Stimulated activated CD4-positive, alpha-beta T cell treated with anti-CD3 and anti-CD28 coated beads, Interleukin-1b, Interleukin-23, amount 100 ng/mL, for 24 hours (primary cell): ENCODE results near the gene SLC9A5.

ENCODE experiments used
- DNase-seq, 4 experiments: peaks; one replicate each; pipeline ENCODE4 v3.0.0-alpha.2; 2020; ENCODE audit warnings: low read depth in 4 of 4, low spot score in 1 of 4

SLC9A5 gene

DNA sequence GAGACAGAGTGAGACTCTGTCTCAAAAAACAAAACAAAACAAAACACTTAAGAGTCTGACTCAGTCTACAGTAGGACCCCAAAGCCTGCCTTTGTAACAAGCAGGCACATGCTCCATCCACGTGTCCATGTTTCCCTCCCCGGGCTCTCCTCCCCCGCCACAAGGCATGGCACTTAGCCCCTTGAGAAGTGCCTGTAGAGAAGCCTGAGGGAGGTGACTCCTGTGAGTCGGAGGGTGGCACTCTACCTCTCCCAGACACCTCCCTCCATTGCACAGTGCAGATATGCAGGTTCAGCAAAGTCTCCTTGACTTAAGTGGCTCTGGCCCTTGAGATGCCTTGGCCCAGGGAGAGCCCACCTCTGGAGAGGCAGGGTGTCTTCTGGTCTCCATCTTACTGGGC, 8.3 kb upstream of the SLC9A5 start:
- no peak for DNase-seq

DNA sequence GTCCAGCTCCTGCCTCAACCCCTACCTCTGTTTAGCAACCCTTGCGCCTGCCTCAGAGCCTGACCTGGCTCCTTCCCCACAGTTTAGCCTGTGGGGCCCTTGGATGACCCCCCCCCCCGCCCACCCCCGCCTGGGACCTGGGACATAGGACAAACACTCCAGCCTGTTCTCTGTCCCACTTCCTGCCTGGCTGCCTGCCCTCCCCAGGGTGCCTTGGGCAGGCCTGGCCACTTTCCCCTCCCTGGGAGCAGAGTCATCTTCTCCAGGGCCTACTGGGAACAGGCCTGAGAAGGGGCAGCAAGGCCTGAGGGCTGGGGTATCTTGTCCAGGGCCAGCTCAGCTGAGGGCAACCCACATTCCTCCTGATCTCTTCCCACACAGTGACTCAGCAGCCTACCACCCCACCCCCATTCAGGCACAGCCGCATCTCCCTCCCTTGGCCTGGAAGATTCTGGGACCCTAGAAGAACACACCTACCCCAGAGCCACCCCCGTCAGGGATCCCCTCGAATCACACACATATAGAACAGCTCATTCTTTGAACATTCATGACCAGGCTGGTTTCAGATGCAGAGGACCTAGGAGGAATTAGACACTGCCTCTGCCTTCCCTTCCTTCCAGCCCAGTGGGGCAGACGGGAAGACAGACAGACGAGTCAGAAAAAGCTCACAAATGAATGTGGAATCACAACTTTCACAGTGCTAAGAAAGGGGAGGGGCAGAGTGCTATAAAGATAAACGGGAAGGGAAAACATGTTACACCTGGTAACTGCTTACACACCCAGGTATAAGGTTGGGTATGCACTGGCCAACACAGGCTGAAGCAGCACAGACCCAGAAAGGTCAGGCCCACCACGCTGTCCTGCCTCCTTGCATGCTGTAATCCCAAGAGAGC, 7.5 kb upstream of the SLC9A5 start:
- DNase-seq: no peak

- DNase-seq: no peak
Measured at GRCh38 chr16:67242138-67242730, 6.5 kb upstream of the SLC9A5 start.

DNA sequence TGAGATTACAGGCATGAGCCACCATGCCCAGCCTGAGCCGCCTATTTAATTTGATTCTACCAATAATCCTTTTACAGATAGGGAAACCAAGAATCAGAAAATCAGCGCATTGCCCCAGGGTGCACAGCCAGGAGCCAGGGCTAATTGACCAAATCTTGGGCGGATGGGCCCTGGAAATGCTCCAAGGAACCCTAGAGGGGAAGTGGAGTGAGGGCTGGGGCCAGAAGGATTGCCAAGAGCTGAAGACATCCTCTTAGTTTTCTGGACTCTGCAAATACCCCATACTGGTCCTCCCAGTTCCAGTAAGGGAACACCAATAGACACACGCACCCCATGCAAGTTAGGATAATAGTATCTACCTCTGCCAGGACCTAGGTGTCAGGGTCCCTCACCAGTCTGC, 5.3 kb upstream of the SLC9A5 start:
- no peak for DNase-seq

DNA sequence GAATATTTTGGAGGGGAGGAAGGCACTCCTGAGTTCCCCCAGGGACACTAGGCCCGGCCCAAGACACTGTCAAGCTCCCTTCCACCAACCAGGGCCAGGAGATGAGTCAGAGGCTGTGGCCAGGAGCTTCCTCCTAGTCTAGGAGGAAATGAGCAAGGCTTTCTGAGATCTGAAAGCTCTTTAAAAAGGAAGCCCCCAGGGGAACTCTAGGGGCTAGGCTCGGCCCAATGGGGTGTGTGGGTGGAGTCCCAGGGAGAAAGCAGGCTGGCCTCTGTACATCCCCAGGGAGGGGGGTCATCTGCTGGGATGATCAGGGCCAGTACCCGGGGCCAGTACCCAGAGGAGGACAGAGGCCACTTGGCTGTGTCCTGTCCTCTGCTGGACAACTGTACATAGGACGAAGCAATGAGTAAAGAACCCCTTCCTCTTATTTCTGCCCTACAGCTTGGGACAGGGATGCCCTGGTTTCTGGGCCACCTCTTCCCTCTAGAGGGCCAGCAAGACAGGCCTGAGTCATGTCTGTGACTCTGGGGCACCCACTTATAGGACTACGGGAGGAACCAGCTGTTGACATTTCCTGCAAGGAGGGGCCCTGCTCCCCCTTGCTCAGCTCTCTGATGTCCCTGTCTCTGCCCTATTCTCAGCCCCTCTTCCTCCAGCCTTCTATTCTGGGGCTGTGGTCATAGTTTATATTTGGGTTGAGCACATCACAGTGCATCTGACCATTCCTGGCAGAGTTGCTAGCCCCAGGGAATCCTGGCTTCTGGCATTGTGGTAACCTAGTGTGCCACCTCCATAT, 4.2 kb upstream of the SLC9A5 start:
- peak in 3 of 4 experiments; percentile 44 to 70 (median 60) for DNase-seq

DNA sequence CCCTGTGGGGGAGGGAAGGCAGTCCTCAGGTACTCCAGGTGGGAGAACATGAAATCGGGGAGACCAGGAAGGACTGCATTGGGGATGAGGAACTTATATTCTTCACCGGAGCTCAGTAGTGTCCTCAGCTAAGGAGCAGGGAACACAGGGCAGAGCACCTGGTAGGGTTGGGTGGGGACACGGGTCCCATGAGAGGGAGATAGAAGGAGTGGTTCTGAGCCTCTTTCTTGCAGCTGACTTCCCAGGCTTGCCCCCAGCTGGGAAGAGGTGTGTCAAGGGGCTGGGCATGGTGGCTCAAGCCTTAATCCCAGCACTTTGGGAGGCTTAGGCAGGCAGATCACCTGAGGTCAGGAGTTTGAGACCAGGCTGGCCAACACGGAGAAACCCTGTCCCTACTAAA, 3.6 kb upstream of the SLC9A5 start:
- no peak for DNase-seq

GRCh38 chr16:67245674-67246080, 3.1 kb upstream of the SLC9A5 start:
- DNase-seq: no peak

- DNase-seq: no peak
Measured at GRCh38 chr16:67246081-67246755, 2.6 kb upstream of the SLC9A5 start.

GRCh38 chr16:67246756-67247191, 2.0 kb upstream of the SLC9A5 start:
- DNase-seq: no peak

DNA sequence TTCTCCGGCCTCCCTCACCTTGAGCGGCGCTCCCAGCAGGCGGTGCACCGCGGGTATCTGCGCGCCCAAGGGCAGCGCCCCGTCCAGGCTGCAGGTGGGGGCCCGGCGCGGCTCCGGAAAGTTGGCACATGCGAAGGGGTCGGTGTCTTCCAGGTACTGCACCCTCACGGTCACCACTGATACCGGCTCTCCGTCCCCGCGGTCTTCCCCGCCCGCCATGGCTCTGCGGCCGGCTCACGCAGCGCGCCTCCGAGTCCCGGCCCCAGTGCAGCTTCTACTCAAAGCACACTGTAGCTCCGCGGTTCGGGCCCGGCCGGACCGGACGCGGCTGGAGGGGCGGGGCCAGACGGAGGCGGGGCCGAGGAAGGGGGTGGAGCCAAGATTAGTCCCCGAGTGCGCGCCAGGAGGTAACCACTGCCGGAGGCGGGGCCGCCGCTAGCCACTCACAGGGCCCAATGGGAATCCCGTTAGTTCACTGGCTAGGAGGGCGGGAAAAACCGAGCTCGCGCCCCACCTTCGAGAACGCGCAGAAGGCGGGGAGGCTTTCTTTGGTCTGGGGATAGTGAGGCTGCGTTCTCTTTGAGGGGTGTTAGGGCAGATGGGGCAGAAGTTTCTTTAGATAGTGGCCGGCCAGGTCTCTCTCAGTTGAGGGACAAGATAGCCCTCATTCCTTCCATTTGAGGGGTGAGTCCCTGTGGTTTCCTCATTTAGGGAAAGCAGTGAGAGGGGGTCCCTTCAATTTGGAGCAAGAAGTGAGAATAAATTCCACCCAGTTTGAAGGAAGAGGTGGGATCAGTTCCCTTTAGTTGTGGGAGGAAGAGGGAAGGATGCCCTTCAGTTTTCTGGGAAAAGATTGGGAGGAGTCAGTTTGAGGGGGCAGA, 1.3 kb upstream of the SLC9A5 start, which contains the start of gene FHOD1:
Gene FHOD1, minus strand, starts transcription at position 290 of the 881 bp plus-strand sequence. Its CDS starts 71 bp downstream, at position 219.
- peak; percentile 89 to 99 (median 96) for DNase-seq

DNA sequence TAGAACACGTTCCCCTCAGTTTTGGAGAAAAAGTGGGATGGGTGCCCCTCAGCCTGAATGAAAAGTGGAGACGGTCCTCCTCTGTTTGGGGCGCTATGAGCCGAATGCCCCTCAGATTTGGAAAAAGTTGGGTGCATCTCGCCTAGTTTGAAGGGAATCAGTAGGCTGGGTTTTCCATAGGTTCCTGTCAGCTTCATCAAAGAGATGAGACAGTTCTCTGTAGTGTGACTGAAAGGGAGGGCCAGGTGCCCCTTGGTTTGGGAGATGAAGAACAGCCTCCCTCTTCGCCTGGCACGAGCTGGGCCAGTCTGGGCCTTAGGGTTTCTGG, 742 bp upstream of the SLC9A5 start:
- DNase-seq: no peak

GRCh38 chr16:67249178-67250044, 632 bp downstream of the SLC9A5 start:
- DNase-seq: no peak

- no peak for DNase-seq
Measured at GRCh38 chr16:67250045-67250327, 1.2 kb downstream of the SLC9A5 start.

GRCh38 chr16:67252609-67253497, 4.1 kb downstream of the SLC9A5 start:
- no peak for DNase-seq

DNA sequence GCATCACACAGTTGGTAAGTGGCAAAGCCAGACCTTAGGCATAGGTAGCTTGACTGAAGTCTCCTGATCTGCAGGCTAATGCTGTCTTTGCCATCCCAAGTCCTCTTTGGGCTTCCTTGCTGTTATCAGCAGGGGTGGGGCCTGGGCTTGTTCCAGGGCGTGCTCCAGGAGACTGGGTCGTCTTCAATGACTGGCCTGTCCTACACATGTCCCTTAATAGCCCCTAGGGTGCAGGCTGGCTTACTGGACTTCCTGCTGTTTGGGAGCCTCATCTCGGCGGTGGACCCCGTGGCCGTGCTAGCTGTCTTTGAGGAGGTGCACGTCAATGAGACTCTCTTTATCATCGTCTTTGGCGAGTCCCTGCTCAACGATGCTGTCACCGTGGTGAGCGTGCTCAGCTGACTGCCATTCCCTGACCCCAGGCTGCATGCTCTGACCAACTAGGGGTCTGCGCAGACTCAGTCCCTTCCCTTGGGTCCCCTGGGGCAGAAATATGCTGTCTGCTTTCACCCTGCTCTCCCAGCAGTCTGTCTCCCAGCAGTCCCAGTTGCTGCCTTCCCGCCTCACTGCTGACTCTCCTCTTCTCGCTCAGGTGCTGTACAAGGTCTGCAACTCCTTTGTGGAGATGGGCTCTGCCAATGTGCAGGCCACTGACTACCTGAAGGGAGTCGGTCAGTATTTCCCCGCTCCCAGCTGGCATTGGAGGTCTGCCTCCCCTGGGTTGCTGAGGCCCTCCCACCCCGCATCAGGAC, 6.2 kb downstream of the SLC9A5 start:
- no peak for DNase-seq

DNA sequence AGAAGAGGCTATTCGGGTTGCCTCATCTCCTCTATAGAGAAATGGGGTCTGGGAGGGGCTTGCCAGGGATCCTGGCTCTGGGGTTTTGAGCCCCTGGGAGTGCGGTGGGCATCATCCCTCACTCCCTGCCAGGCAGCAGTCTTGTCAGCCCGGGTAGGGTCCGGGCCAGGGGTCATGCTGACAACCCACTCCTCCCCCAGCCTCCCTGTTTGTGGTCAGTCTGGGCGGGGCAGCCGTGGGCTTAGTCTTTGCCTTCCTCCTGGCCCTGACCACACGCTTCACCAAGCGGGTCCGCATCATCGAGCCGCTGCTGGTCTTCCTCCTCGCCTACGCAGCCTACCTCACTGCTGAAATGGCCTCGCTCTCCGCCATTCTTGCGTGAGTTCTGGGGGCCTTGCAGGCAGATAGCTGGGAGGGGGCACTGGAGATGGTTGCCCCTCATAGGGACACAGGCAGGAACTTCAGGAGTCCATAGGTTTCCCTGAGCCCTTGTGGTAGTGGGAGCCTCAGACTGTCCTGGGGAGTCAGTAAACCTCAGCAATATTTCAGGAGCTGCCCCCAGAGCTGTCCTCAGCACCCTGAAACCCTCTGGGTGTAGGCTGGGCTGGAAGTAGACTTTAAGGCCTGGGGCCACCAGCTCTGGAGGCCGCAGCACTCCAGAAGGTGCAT, 6.9 kb downstream of the SLC9A5 start:
- DNase-seq: no peak

GRCh38 chr16:67256701-67257230, 8.0 kb downstream of the SLC9A5 start:
- no peak for DNase-seq
